OCI-LY3 (cell line): ENCODE measurements around the gene GAB2.

Source experiments
- EZH2phosphoT487 ChIP-seq: fragments of 200-600 bp; shearing (Covaris generic); IDR thresholded peaks from 2 replicates; pipeline ENCODE4 v1.6.1; 2018; ENCODE audit warnings: antibody characterized with exemption, mixed run types, low read depth
- TF ChIP-seq, protein P1 (sequence below): fragments of 200-600, 300-600 bp; sonication (generic); IDR thresholded peaks from 2 replicates; pipeline ENCODE4 v1.5.1; 2014; ENCODE audit warnings: antibody characterized with exemption, low read length, low read depth

DNA sequence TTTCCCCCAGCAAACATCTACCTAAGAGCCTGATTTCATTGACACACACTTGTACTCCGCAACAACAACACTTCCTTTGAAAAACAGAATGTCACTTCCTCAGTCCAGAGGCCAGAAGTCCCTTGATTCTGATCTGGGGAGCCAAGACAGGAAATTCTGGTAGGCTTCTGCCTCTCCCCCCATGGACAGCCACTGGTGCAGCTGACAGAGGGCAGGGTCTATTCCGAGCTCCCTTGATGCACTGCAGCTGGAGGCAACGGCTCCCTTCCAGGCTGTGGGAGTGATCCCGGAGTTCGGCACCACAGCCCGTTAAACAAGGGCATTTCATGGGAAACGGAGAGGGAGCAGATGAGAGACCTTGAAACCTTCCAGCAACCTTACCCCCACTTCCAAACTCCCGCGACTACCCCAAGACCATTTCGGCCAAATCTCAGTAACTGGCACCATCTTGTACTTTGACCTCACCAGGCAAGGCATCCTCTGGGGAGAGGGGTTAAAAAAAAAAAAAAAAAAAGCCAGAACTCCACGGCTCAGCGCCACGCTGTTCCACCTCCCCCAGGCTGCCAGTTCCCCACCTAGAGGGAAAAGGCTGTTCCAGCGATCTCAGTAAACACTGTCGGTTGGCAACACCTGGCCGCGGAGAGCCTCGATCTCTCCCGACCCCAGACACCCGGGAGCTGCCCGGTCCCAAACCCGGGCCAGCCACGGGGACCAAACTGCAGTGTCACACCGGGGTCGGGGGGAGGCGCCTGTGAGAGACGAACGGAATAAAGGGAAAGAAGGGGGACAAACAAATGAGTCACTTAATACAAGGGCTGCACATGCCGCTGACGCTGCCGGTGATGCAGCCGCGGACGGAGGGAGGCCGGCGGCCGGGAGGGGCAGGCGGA, 1.1 kb downstream of the GAB2 start:
- TF ChIP-seq, protein P1, sequence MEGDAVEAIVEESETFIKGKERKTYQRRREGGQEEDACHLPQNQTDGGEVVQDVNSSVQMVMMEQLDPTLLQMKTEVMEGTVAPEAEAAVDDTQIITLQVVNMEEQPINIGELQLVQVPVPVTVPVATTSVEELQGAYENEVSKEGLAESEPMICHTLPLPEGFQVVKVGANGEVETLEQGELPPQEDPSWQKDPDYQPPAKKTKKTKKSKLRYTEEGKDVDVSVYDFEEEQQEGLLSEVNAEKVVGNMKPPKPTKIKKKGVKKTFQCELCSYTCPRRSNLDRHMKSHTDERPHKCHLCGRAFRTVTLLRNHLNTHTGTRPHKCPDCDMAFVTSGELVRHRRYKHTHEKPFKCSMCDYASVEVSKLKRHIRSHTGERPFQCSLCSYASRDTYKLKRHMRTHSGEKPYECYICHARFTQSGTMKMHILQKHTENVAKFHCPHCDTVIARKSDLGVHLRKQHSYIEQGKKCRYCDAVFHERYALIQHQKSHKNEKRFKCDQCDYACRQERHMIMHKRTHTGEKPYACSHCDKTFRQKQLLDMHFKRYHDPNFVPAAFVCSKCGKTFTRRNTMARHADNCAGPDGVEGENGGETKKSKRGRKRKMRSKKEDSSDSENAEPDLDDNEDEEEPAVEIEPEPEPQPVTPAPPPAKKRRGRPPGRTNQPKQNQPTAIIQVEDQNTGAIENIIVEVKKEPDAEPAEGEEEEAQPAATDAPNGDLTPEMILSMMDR: peak; percentile 58
- TF ChIP-seq EZH2phosphoT487: no peak
